HepG2 (cell line): Measurements from ENCODE around the gene ZNF282. TPM values are rescaled to one million over a fixed set of nuclear protein-coding genes. Genes with fewer than 3 reads are reported as not detected.

Experiments used
- AHR ChIP-seq: IDR thresholded peaks from 2 replicates; pipeline ENCODE4 v1.6.1; 2018; ENCODE audit warnings: missing genetic modification reagents, missing compliant biosample characterization
- DMTF1 ChIP-seq: sonication (generic); formaldehyde crosslinking; IDR thresholded peaks from 2 replicates; pipeline ENCODE4 v1.4.0; 2020; ENCODE audit warnings: mild to moderate bottlenecking, missing genetic modification reagents
- GATA4 ChIP-seq: sonication (generic); IDR thresholded peaks from 2 replicates; pipeline ENCODE4 v1.6.1; 2016; ENCODE audit warnings: antibody characterized with exemption, low read depth, borderline replicate concordance
- HDAC1 ChIP-seq: sonication (generic); formaldehyde crosslinking; IDR thresholded peaks from 2 replicates; pipeline ENCODE4 v1.5.1; 2020; ENCODE audit warnings: mild to moderate bottlenecking, missing genetic modification reagents
- HOXA5 ChIP-seq: sonication (generic); formaldehyde crosslinking; IDR thresholded peaks from 2 replicates; pipeline ENCODE4 v1.4.0; 2020; ENCODE audit warnings: missing genetic modification reagents
- MAZ ChIP-seq, 2 experiments: sonication (generic) in 1 of 2; formaldehyde crosslinking in 1 of 2; IDR thresholded peaks; 2 replicates each; pipeline versions ENCODE4 v1.5.0 to v1.6.1; 2012 to 2020; ENCODE audit warnings: low read depth in 2 of 2, mild to moderate bottlenecking in 2 of 2, borderline replicate concordance in 1 of 2, improper control_type of control experiment in 1 of 2, low read length in 1 of 2, missing genetic modification reagents in 1 of 2, moderate library complexity in 1 of 2
- MED1 ChIP-seq: sonication (generic); formaldehyde crosslinking; IDR thresholded peaks from 2 replicates; pipeline ENCODE4 v1.4.0; 2020; ENCODE audit warnings: missing genetic modification reagents
- RARA ChIP-seq: IDR thresholded peaks from 2 replicates; pipeline ENCODE4 v1.6.1; 2016; ENCODE audit warnings: missing genetic modification reagents, missing compliant biosample characterization
- SKIL ChIP-seq: sonication (generic); formaldehyde crosslinking; IDR thresholded peaks from 2 replicates; pipeline ENCODE4 v1.8.0; 2022; ENCODE audit warnings: missing genetic modification reagents, mild to moderate bottlenecking, moderate library complexity, borderline replicate concordance
- UBTF ChIP-seq: sonication (generic); formaldehyde crosslinking; IDR thresholded peaks from 2 replicates; pipeline ENCODE4 v1.4.0; 2020; ENCODE audit warnings: mild to moderate bottlenecking, missing genetic modification reagents
- ZNF256 ChIP-seq: sonication (generic); formaldehyde crosslinking; conservative IDR thresholded peaks from 2 replicates; pipeline ENCODE4 v1.4.0; 2020; ENCODE audit warnings: missing genetic modification reagents
- ZNF350 ChIP-seq: sonication (generic); formaldehyde crosslinking; IDR thresholded peaks from 2 replicates; pipeline ENCODE4 v1.4.0; 2020; ENCODE audit warnings: mild to moderate bottlenecking, low read depth, missing genetic modification reagents, borderline replicate concordance
- ZNF432 ChIP-seq: sonication (generic); formaldehyde crosslinking; IDR thresholded peaks from 2 replicates; pipeline ENCODE4 v1.5.0; 2020; ENCODE audit warnings: missing genetic modification reagents, mild to moderate bottlenecking, borderline replicate concordance
- ZNF678 ChIP-seq: sonication (generic); formaldehyde crosslinking; IDR thresholded peaks from 2 replicates; pipeline ENCODE4 v1.4.0; 2020; ENCODE audit warnings: mild to moderate bottlenecking, missing genetic modification reagents
- ZNF792 ChIP-seq: IDR thresholded peaks from 2 replicates; pipeline ENCODE4 v1.6.1; 2016
- ZSCAN5A ChIP-seq: sonication (generic); formaldehyde crosslinking; IDR thresholded peaks from 2 replicates; pipeline ENCODE4 v1.8.0; 2022; ENCODE audit warnings: mild to moderate bottlenecking, missing genetic modification reagents, borderline replicate concordance
- polyA plus RNA-seq, 8 experiments: library from polyadenylated mRNA; depleted of rRNA in 3 of 8; stranded (reverse) in 7 of 8; unstranded in 1 of 8; fragments of >200 nt; fragmentation: Illumina TruSeq in 4 of 8; extraction: Trizol in 4 of 8; gene quantifications; 2 replicates each; pipeline versions ENCODE4 v1.2.1 to v1.2.3, GENCODE V29; 2011 to 2016; ENCODE audit warnings: low read depth in 4 of 8, missing spikeins in 1 of 8, mixed read lengths in 1 of 8; ENCODE audit not compliant: insufficient read depth in 1 of 8
- total RNA-seq, 5 experiments: library from RNA; depleted of rRNA; stranded (reverse); fragments of >200 nt; fragmentation: Illumina TruSeq; extraction: Trizol; gene quantifications; 2 replicates each; pipeline ENCODE4 v1.2.3, GENCODE V29; 2016; ENCODE audit warnings: low read depth in 1 of 5

The ZNF282 gene
- total and polyA plus RNA-seq, 2 of the 13 experiments (the other 11 are each of a cell fraction or from before 2014, with no cell fraction given) = 9.1 to 20.9 TPM

GRCh38 chr7:149261829-149262617 is 66.7 kb downstream of the ZNF282 start, which contains the start of gene ZNF783 (continued):
- peak; percentile 91 for TF ChIP-seq ZNF678
- no peak for TF ChIP-seq GATA4
- no peak for TF ChIP-seq MAZ (IDR thresholded peaks at IDR 0.05; ENCODE audit: borderline replicate concordance, low read depth, low read length)
- peak; percentile 77 for TF ChIP-seq MAZ (CRISPR knock-in tag; IDR thresholded peaks at IDR 0.05; ENCODE audit: low read depth)
- peak; percentile 77; the same call in 1 of the 2 replicates for TF ChIP-seq ZSCAN5A (CRISPR knock-in tag)
- peak; percentile 50; the same call in 1 of the 2 replicates for TF ChIP-seq HOXA5 (CRISPR knock-in tag)
- TF ChIP-seq ZNF792 (CRISPR knock-in tag) = 0 out of 2 replicates have a peak, but pooled peaks have one; percentile 38
- peak; percentile 79; the same call in 1 of the 2 replicates for TF ChIP-seq ZNF432 (CRISPR knock-in tag)
- TF ChIP-seq ZNF350 (CRISPR knock-in tag) = peak; percentile 10; the same call in 1 of the 2 replicates
- TF ChIP-seq DMTF1 (CRISPR knock-in tag) = no peak
- no peak for TF ChIP-seq ZNF256 (CRISPR knock-in tag)
- TF ChIP-seq AHR (CRISPR knock-in tag) = 0 out of 2 replicates have a peak, but pooled peaks have one; percentile 52
- TF ChIP-seq MED1 = peak; percentile 24; the same call in 1 of the 2 replicates
- TF ChIP-seq RARA (CRISPR knock-in tag) = peak; percentile 38; the same call in 1 of the 2 replicates
- TF ChIP-seq UBTF (CRISPR knock-in tag) = peak; percentile 77; the same call in 1 of the 2 replicates
- peak; percentile 59 for TF ChIP-seq HDAC1 (CRISPR knock-in tag)
- 0 out of 2 replicates have a peak, but pooled peaks have one; percentile 46 for TF ChIP-seq SKIL (CRISPR knock-in tag)
